CD4-positive, CD25-positive, alpha-beta regulatory T cell (primary cell): ENCODE results near the gene EIF6. TPM values are rescaled to one million over a fixed set of nuclear protein-coding genes. Genes with fewer than 3 reads are reported as not detected.

Source experiments
- ATAC-seq, 2 donors: fragments of 150-1000 bp; cut with Tn5 transposase; one replicate each; pipeline ENCODE4 v1.10.0; 2021; ENCODE audit warnings: low read depth in 2 of 2, moderate number of reproducible peaks in 2 of 2, moderate library complexity in 1 of 2
- DNase-seq, 3 donors: peaks; one replicate each; pipeline versions ENCODE4 v3.0.0 to v3.0.0-alpha.2; 2012 to 2022; ENCODE audit warnings: mixed read lengths in 1 of 3
- H3K27ac ChIP-seq: one replicate; pipeline ENCODE4 v1.7.0; 2013; ENCODE audit warnings: mild to moderate bottlenecking, low read length; ENCODE audit not compliant: insufficient read depth, poor library complexity, severe bottlenecking
- H3K27me3 ChIP-seq: one replicate; pipeline ENCODE4 v1.7.0; 2013; ENCODE audit warnings: low read length; ENCODE audit not compliant: control insufficient read depth, insufficient read depth
- H3K36me3 ChIP-seq: one replicate; pipeline ENCODE4 v1.7.0; 2013; ENCODE audit warnings: mild to moderate bottlenecking, low read length, moderate library complexity; ENCODE audit not compliant: control insufficient read depth, insufficient read depth
- H3K4me1 ChIP-seq: 2 replicates; pipeline ENCODE4 v1.7.0; 2013; ENCODE audit warnings: mild to moderate bottlenecking, low read length; ENCODE audit not compliant: insufficient read depth, control insufficient read depth, poor library complexity, severe bottlenecking
- H3K4me3 ChIP-seq: one replicate; pipeline ENCODE4 v1.7.0; 2013; ENCODE audit warnings: low read depth, mild to moderate bottlenecking, low read length, moderate library complexity
- H3K9me3 ChIP-seq, 2 experiments: 1 replicate in 1 of 2; 2 replicates in 1 of 2; pipeline ENCODE4 v1.7.0; 2013; ENCODE audit warnings: low read length in 2 of 2, mild to moderate bottlenecking in 1 of 2, moderate library complexity in 1 of 2; ENCODE audit not compliant: control insufficient read depth in 2 of 2
- H3K27ac Mint-ChIP-seq, 3 donors: one replicate each; pipeline ENCODE4 v1.8.0; 2020 to 2022; ENCODE audit warnings: mild to moderate bottlenecking in 3 of 3, mixed read lengths in 3 of 3, moderate library complexity in 2 of 3
- H3K27me3 Mint-ChIP-seq: one replicate; pipeline ENCODE4 v1.8.0; 2022; ENCODE audit warnings: mild to moderate bottlenecking, mixed read lengths
- H3K36me3 Mint-ChIP-seq: one replicate; pipeline ENCODE4 v1.8.0; 2020; ENCODE audit warnings: mixed read lengths
- H3K4me1 Mint-ChIP-seq, 4 donors: one replicate each; pipeline ENCODE4 v1.8.0; 2020 to 2022; ENCODE audit warnings: mixed read lengths in 4 of 4, mild to moderate bottlenecking in 1 of 4
- H3K4me3 Mint-ChIP-seq, 4 donors: one replicate each; pipeline ENCODE4 v1.8.0; 2020 to 2022; ENCODE audit warnings: mild to moderate bottlenecking in 4 of 4, mixed read lengths in 4 of 4, moderate library complexity in 3 of 4
- H3K9me3 Mint-ChIP-seq, 7 donors: one replicate each; pipeline ENCODE4 v1.8.0; 2020 to 2022; ENCODE audit warnings: mixed read lengths in 7 of 7, mild to moderate bottlenecking in 3 of 7, moderate library complexity in 2 of 7
- polyA plus RNA-seq, 4 donors: library from polyadenylated mRNA; unstranded; fragments of 300-500 nt; fragmentation: Illumina TruSeq; gene quantifications; one replicate each; pipeline ENCODE4 v1.2.3, GENCODE V29; 2021
- total RNA-seq: library from RNA; stranded (reverse); gene quantifications from one replicate; pipeline ENCODE4 v1.2.3, GENCODE V29; 2022

The EIF6 gene
- 52.2 TPM for total RNA-seq
- 100 to 1,000 TPM; 170 to 203 (median 185) TPM for polyA plus RNA-seq

DNA sequence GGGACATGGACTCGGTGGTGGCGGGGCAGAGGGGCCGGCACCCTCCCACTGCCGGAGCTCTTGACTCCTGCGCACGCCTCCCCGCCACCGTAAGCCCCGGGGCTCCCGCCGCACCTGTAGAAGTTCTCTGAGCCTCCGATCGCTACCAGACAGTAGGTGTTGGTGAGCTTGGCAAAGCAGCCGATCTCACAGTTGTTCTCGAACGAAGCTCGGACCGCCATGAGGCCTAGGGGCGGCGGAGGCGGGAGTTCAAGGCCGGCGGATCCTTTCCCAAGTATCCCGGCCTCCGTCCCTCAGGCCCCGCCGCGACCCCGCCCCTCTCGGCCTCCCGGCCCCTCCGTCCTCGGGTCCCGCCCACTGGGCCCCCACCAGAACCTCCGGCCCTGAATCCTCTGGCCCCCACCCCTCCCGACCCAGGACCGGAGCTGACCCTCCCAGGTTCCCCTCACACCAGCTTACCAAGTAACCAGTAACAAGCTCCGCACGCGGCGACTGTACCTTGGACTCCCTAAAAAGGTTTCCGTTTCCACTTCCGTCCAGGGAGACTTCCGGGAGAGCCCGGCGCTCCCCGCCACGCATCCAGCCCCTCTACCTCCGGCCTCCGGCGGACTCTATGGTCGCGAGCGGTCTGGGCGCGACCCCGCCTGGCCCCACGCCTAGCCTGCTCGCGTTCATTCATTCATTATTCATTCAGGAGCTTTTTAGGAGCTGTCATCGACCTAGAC, at the start of gene EIF6:
TSS of gene EIF6 (minus strand) at position 506 of the 725 bp plus-strand sequence. CDS start at position 221, 285 bp downstream.
- no peaks in the 10 kb centered on the region for H3K27me3 ChIP-seq
- peaks cover 0 to 40% (median 26%) of the 10 kb centered on the region in 4 donors for H3K4me1 Mint-ChIP-seq
- peak; percentile 61 to 90 (median 63) for DNase-seq
- H3K36me3 Mint-ChIP-seq, result peaks cover 9% of the 10 kb centered on the region
- H3K4me3 ChIP-seq, result peak within 1 kb of the TSS; percentile 72
- no peaks in the 10 kb centered on the region for H3K9me3 Mint-ChIP-seq
- peaks cover 23% of the 10 kb centered on the region for H3K4me1 ChIP-seq
- no peaks in the 10 kb centered on the region for H3K9me3 ChIP-seq
- no peaks in the 10 kb centered on the region for H3K27me3 Mint-ChIP-seq
- H3K27ac Mint-ChIP-seq, result peak within 1 kb of the TSS; percentile 92 to 98 (median 97)
- peak; percentile 84 to 87 for ATAC-seq
- peaks cover 17% of the 10 kb centered on the region for H3K36me3 ChIP-seq
- peak within 1 kb of the TSS; percentile 84 for H3K27ac ChIP-seq
- peak within 1 kb of the TSS; percentile 93 to 99 (median 96) for H3K4me3 Mint-ChIP-seq

DNA sequence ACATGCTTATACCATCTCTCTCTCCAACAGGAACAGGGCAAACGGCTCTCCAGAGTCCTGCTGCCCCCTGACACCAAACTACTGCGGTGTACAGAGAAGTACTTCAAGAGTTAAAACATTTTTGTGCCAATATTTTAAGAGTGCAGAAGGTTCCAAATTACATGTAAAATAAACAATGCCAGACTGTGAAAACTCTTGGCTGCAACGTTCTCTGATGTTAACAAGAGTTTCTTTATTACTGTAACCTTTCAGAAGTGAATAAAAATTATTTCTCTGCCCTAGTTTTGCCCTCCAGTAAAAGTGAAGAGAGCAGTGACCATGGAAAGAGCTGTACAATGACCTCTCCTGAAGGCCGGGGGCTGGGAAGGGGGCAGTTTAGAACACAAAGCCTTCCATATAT, 49.0 kb upstream of the EIF6 start:
- ATAC-seq, result no peak
- no peaks in the 10 kb centered on the region for H3K9me3 Mint-ChIP-seq

DNA sequence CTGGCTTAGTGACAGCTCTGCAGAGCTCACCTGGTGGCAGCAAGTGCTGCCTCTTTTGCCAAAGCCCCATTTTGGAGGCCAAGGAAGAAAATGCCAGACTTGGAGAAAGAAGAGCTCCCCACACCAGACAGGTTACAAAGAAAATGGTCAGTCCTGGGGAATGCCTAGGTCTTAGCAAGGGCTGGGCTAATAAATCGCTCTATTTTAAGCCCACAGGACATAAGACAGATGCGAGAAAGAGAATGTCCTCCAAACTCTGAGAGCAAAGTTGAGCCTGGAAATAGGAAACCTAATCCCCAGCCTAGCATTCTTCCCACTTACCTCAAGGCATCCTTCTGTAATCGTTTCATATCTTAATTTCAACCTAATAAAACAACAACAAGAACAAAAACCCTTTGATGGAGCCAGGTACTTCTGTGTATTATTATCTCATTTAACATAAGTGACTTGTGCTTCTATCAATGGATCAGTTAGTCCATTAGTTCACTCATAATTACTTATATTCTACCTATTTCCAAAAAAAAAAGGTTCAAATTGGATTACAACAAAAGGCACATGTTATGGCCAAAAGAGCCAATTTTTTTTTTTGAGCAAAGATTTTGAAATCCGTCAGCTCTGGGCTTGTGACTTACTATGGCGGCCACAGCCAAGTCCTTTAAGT, 48.1 kb upstream of the EIF6 start:
- ATAC-seq (no peak), DNase-seq (no peak)
- H3K4me1 Mint-ChIP-seq, result peaks cover 0 to 2% (median 0%) of the 10 kb centered on the region in 4 donors
- H3K4me1 ChIP-seq, result no peaks in the 10 kb centered on the region
- no peak overlapping the region for H3K27ac Mint-ChIP-seq
- no peak overlapping the region for H3K4me3 ChIP-seq
- H3K36me3 ChIP-seq, result peaks cover 2% of the 10 kb centered on the region
- H3K9me3 ChIP-seq, result no peaks in the 10 kb centered on the region
- no peaks in the 10 kb centered on the region for H3K27me3 Mint-ChIP-seq
- H3K27me3 ChIP-seq, result no peaks in the 10 kb centered on the region
- no peaks in the 10 kb centered on the region for H3K9me3 Mint-ChIP-seq
- H3K4me3 Mint-ChIP-seq, result no peak overlapping the region
- peaks cover 8% of the 10 kb centered on the region for H3K36me3 Mint-ChIP-seq
- H3K27ac ChIP-seq, result no peak overlapping the region

More for the DNA sequence above, 49.0 kb upstream of the EIF6 start:
- Histone ChIP-seq H3K27ac (no peak overlapping the region), H3K36me3 (peaks cover 2% of the 10 kb centered on the region), H3K9me3 (no peaks in the 10 kb centered on the region), H3K4me1 (no peaks in the 10 kb centered on the region), H3K27me3 (no peaks in the 10 kb centered on the region), H3K4me3 (no peak overlapping the region)
- peak overlapping the region in 1 of 3 donors; percentile 30 for H3K27ac Mint-ChIP-seq
- H3K36me3 Mint-ChIP-seq, result peaks cover 8% of the 10 kb centered on the region
- DNase-seq, result no peak
- no peak overlapping the region for H3K4me3 Mint-ChIP-seq
- no peaks in the 10 kb centered on the region for H3K27me3 Mint-ChIP-seq
- H3K4me1 Mint-ChIP-seq, result peaks cover 0 to 2% (median 0%) of the 10 kb centered on the region in 4 donors

- Histone ChIP-seq H3K9me3 (no peaks in the 10 kb centered on the region), H3K27ac (no peak overlapping the region), H3K36me3 (no peaks in the 10 kb centered on the region), H3K27me3 (no peaks in the 10 kb centered on the region), H3K4me1 (no peaks in the 10 kb centered on the region), H3K4me3 (no peak overlapping the region)
- no peaks in the 10 kb centered on the region for H3K27me3 Mint-ChIP-seq
- H3K4me3 Mint-ChIP-seq, result no peak overlapping the region
- no peak for ATAC-seq
- H3K9me3 Mint-ChIP-seq, result no peaks in the 10 kb centered on the region
- peak in 1 of 3 donors; percentile 58 for DNase-seq
- peaks cover 0 to 4% (median 1%) of the 10 kb centered on the region in 4 donors for H3K4me1 Mint-ChIP-seq
- H3K36me3 Mint-ChIP-seq, result peaks cover 12% of the 10 kb centered on the region
- peak overlapping the region in 1 of 3 donors; percentile 58 for H3K27ac Mint-ChIP-seq
These were observed 45.0 kb upstream of the EIF6 start for GRCh38 chr20:35329435-35330139.

DNA sequence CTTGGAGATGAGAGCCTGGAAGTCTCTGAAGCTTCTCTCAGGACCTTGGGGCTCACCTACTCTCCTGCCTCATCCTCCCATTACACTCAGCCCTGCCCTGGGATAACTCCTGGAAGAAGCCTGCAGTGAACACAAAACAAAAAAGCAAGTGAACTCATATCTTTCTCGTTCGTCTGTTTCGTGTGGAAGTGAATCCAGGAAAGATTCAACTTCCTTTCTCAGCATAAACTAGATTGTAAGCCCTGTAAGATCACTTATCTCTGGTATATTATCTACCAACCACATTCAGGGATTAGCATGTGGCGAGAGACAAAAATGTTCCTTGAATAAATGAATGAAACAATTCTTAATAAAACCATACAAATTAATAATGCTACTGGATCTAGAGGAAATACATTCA, 44.1 kb upstream of the EIF6 start:
- Histone ChIP-seq H3K9me3 (no peaks in the 10 kb centered on the region), H3K27me3 (no peaks in the 10 kb centered on the region), H3K27ac (no peak overlapping the region), H3K4me1 (no peaks in the 10 kb centered on the region), H3K36me3 (no peaks in the 10 kb centered on the region), H3K4me3 (no peak overlapping the region)
- H3K4me1 Mint-ChIP-seq, result peaks cover 0 to 4% (median 1%) of the 10 kb centered on the region in 4 donors
- H3K27ac Mint-ChIP-seq, result peak overlapping the region in 1 of 3 donors; percentile 14
- no peak overlapping the region for H3K4me3 Mint-ChIP-seq
- H3K9me3 Mint-ChIP-seq, result no peaks in the 10 kb centered on the region
- ATAC-seq (no peak), DNase-seq (no peak)
- H3K36me3 Mint-ChIP-seq, result peaks cover 12% of the 10 kb centered on the region
- H3K27me3 Mint-ChIP-seq, result no peaks in the 10 kb centered on the region

DNA sequence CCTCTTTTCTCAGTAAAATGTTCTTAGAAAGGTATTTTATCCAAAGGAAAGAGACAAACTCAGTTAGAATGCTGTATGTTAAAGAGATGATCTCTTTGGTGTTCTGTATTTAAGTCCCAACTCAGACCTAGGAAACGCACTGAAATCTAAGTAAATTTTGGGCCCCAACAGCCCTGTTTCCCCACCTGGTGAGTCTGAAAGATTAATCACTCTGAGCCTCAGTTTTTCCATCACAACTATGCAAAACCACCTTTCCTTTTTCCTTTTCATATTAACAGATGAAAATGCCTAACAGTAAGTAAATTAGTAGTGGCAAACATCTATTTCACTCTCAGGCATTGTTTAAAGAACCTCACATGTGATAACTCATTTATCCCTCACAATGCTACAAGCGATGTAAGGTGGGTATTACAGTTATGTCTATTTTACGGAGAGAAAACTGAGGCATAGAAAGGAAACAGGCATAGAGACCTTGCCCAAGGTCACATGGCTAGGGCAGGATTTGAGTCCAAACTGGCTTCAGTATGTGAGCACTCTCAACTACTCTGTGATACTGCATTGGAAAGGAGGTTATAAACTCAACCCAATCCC, 43.6 kb upstream of the EIF6 start:
- Mint-ChIP-seq H3K27me3 (no peaks in the 10 kb centered on the region), H3K27ac (peak overlapping the region in 1 of 3 donors; percentile 14), H3K4me3 (no peak overlapping the region), H3K9me3 (no peaks in the 10 kb centered on the region), H3K4me1 (peaks cover 0 to 4% (median 1%) of the 10 kb centered on the region in 4 donors), H3K36me3 (peaks cover 12% of the 10 kb centered on the region)
- Histone ChIP-seq H3K4me3 (no peak overlapping the region), H3K27me3 (no peaks in the 10 kb centered on the region), H3K36me3 (no peaks in the 10 kb centered on the region), H3K4me1 (no peaks in the 10 kb centered on the region), H3K27ac (no peak overlapping the region), H3K9me3 (no peaks in the 10 kb centered on the region)
- DNase-seq (no peak), ATAC-seq (no peak)

- Mint-ChIP-seq H3K9me3 (no peaks in the 10 kb centered on the region), H3K4me1 (peaks cover 0 to 4% (median 1%) of the 10 kb centered on the region in 4 donors), H3K27me3 (no peaks in the 10 kb centered on the region), H3K4me3 (no peak overlapping the region), H3K36me3 (peaks cover 12% of the 10 kb centered on the region), H3K27ac (no peak overlapping the region)
- Histone ChIP-seq H3K4me1 (no peaks in the 10 kb centered on the region), H3K4me3 (no peak overlapping the region), H3K27ac (no peak overlapping the region), H3K27me3 (no peaks in the 10 kb centered on the region), H3K36me3 (no peaks in the 10 kb centered on the region), H3K9me3 (no peaks in the 10 kb centered on the region)
- no peak for ATAC-seq
- no peak for DNase-seq
These were observed 42.8 kb upstream of the EIF6 start for GRCh38 chr20:35327074-35327976.
